ENCODE results near the gene PTPRU.

- TF ChIP-seq PATZ1 (CRISPR knock-in tag; IDR thresholded peaks at IDR 0.05; ENCODE audit: borderline replicate concordance) (no peak), ISL1 (CRISPR knock-in tag; IDR thresholded peaks at IDR 0.05) (no peak), ZNF8 (CRISPR knock-in tag; IDR thresholded peaks at IDR 0.05) (no peak), ARNTL (CRISPR knock-in tag; IDR thresholded peaks at IDR 0.05; ENCODE audit: borderline replicate concordance, low read depth) (no peak), CSRNP3 (CRISPR knock-in tag; IDR thresholded peaks at IDR 0.05) (no peak), TOX (CRISPR knock-in tag; IDR thresholded peaks at IDR 0.05; ENCODE audit: borderline replicate concordance) (no peak), CREB5 (CRISPR knock-in tag; IDR thresholded peaks at IDR 0.05; ENCODE audit: low read depth) (no peak)
Observed at GRCh38 chr1:29331309-29331708, 95.0 kb downstream of the PTPRU start.

All from SK-N-SH treated with all-trans-retinoic acid at 6 μM for 48 hours (cell line).